GM18867 (cell line): ENCODE measurements around the gene KIAA0753.

Experiments used
- ATAC-seq: cut with Tn5 transposase; IDR thresholded peaks from one replicate; pipeline ENCODE4 v1.9.1; 2021; ENCODE audit warnings: mild to moderate bottlenecking, moderate library complexity; ENCODE audit not compliant: unreplicated experiment

The KIAA0753 gene

DNA sequence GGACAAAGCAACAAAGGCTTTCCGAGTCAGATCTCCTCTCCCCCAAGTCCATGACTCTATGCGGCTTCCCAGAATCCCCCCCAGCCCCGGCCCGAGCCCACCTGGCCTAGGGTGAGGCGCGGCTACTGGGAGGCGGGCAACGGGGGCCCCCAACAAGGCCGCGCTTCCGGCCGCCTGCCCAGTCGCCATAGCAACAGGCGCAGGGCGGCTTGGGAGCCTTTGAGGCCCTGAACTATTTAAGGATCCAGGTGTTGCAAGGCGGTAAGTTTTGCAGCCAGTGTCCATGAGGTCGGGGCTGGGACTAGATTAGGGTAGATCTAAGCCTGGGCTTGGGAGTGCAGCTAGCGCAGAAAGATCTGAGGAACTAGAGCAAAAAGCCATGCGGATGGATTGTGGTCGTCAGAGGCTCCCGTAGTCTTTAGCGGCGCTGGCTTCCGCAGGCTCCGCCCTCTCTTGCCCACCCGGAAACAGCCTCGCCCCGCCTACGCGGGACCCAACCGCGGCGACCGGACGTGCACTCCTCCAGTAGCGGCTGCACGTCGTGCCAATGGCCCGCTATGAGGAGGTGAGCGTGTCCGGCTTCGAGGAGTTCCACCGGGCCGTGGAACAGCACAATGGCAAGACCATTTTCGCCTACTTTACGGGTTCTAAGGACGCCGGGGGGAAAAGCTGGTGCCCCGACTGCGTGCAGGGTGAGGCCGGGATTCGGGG is at the start of gene KIAA0753, which contains the start of gene TXNDC17:
TSS of gene KIAA0753 (minus strand) at position 176 of the 711 bp plus-strand sequence. CDS start 5,608 bp downstream, outside the sequence.
TSS of gene TXNDC17 (plus strand) at position 525 of the 711 bp plus-strand sequence. CDS start at position 548, 23 bp downstream.
- peak; percentile 90 for ATAC-seq

- ATAC-seq, result no peak
These were observed 48.4 kb upstream of the KIAA0753 start for GRCh38 chr17:6688944-6689343.

DNA sequence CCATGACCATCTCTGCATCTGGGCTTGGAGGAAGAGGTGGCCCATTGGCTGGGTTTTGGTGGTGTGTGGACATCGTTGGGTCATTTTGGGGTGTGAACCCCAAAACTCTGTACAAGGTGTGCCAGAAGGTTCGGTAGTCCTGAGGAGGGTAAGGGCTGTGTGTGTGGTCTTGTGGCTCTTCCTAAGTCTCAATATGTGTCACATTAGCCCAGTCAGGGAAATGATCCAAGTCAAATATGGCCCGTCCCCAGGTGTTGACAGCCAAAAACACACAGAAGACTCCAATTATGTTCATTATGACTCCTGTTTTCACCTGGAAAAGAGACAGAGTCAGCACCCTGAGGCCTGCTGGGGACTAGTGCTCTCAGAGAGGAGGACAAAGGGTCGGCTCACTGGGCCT is 45.5 kb upstream of the KIAA0753 start:
- ATAC-seq, result no peak

GRCh38 chr17:6684881-6685767 is 44.6 kb upstream of the KIAA0753 start:
- no peak for ATAC-seq

DNA sequence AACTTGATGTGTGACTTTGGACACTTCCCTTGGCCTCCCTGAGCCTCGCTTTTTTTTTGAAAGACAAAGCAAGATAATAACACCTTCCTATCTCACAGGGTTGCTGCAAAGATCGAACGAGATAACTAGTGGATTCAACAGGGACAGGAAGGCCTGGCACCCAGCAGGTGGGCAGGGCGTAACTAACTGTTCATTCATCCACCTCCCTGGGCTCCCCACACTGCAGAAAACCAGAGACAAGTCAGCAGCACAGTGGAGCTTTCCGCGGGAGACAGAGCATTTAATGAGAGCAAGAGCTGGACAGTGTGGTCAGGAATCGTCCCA is 43.9 kb upstream of the KIAA0753 start:
- ATAC-seq, result no peak

DNA sequence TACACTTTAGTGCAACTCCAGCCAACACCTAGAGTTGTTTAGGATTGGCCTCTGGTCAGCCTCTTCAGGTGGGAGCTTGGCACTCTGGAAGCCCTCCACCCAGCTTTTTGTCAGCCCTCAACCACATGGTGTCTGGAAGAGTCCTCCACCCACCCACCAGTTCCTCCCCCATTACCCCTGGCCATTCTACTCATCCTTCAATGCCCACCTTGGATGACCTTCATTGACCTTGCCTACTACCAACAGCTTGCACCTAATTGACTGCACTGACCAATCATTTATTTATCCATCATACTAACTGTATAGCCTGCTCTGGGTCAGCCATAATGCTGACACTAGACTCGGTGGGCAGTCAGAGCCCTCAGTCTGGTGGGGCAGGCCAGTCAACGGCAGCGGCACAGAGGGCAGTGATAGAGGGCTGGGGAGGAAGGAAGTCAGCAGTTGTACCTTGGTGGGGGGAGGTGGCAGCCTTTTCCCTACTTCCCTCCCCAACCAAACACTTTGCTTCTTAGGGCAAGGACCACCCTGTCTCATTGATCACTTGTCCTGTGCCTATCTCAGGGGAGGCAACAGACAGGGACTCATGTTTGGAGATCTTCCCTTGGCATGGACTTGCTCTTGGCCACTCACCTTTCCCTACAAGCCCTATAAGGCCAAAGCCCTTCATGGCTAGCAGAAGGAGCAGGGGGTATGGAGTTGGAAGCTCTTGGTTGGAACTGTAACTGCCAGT is 43.4 kb upstream of the KIAA0753 start:
- no peak for ATAC-seq

DNA sequence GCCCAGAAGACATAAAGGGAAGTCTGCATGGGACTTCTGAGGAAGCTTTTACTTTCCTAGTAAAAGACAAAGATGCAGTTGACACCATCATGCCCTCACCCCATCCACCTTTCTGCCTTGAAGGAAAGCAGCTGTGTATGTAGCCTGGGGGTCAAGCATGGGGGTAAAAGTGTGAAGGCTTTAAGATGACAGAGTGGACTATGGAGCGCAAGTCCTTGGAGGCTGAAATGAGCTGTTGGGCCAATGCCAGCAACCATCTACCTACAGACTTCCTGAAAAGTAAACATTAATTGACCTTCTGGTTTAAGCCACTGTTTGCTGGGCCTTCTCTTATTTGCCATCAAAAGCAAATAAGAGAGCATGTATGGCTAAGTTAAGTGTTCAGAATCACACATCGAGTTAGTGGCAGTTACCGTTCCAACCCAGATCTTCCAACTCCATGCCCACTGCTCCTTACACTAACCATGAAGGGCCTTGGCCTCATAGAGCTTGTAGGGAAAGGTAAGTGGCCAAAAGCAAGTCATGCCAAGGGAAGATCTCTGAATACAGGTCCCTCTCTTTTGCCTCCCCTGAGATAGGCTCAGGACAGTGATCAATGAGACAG is 42.7 kb upstream of the KIAA0753 start:
- no peak for ATAC-seq

DNA sequence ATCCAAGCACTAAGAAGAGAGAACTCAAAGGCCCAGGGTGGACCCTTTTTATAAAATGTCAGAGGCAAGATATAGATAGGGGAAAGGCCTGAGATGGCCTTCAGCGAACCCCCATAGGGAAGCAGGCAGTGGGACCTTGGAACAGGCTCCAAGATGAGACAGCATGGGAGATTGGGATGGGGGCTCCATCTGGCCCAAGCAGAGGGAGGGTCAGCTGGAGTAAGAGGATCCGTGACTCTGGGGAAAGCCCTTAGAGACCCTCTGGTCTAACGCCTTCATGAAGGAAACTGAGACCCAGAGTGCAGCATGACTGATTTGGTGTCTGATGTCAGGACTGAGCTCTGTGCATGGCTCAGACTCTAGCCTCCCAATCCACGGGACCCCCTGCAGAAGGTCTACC is 41.8 kb upstream of the KIAA0753 start:
- no peak for ATAC-seq

- ATAC-seq, result no peak
These were observed 41.2 kb upstream of the KIAA0753 start for GRCh38 chr17:6681671-6682070.

GRCh38 chr17:6681176-6681575 is 40.7 kb upstream of the KIAA0753 start:
- ATAC-seq, result no peak

DNA sequence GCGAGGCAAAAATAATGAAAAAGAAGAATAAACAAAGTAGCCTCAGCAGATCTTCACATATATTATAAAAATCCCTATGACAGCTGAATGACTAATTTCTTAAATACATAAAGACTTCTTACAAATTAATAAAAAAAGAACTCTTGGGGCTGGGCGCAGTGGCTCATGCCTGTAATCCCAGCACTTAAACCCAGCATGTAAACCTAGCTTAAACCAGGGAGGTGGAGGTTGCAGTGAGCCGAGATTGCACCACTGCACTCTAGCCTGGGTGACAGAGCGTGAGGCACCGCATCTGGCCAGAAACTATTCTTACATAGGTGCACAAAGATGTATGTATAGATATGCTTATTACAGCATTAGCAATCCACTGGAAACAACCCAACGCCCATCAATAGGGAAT is 38.7 kb upstream of the KIAA0753 start:
- no peak for ATAC-seq

- ATAC-seq, result no peak
These were observed 37.4 kb upstream of the KIAA0753 start for GRCh38 chr17:6677946-6678345.

DNA sequence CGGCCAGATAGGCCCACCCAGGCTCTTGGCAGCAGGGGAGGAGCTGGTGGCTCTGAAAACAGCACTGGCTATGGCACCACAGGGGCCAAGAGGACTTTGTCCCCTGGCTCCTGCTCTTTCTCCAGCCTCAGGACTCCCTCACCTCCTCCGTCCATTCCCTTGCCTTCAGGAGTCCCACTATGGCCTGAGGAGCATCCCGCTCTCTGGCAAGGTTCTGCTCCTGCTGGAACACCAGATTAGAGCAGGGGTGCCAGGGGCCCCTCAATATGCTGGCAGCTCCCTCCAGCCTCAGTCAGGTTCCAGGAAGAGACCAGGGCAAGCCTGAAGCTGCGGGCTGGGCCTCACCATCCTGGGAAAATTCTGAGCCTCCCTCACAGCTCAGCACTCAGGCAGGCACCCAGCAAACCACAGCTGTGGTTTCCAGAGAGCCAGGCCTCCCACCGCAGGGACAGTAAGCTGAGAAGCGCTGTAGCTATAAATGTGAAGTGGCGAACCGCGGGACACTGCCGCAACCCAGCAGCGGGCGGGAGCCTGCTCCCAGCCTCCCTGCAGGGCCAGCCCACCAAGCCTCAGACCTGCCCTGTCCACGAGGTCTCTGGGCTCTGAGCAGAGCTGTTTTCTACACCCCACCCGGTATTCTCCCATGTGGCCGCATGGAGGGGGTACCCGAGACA is 36.8 kb upstream of the KIAA0753 start:
- ATAC-seq, result no peak

- ATAC-seq, result no peak
These were observed 36.3 kb upstream of the KIAA0753 start for GRCh38 chr17:6676802-6677157.

DNA sequence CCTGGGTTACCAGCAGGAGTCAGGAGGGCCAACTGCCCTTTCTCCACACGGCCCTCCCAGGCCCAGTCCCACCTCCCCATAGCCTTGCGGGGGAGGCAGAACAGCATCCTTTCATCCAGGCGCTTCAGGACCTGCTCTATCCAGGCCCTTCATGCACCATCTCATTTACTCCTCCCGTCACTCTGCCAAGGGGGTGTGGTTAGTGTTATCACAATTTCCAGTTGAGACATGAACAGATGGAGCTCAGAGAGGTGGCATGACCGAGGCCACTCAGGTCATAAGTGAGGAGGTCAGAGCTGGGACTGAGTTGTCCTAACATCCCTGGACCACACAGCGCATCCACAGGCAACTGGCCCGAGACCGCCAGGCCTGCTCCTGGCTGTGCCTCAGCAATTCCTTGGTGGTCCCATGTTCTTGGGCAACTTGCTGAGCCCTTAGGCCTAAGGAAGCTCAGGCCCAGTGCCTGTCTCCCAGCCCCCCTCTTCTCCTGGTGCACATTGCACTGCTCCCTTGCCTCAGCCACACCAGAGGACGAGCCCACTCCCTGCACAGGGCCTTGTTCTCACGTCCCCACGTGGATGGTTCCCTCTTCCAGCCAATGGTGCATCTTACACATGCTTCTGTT is 34.8 kb upstream of the KIAA0753 start:
- ATAC-seq, result no peak

DNA sequence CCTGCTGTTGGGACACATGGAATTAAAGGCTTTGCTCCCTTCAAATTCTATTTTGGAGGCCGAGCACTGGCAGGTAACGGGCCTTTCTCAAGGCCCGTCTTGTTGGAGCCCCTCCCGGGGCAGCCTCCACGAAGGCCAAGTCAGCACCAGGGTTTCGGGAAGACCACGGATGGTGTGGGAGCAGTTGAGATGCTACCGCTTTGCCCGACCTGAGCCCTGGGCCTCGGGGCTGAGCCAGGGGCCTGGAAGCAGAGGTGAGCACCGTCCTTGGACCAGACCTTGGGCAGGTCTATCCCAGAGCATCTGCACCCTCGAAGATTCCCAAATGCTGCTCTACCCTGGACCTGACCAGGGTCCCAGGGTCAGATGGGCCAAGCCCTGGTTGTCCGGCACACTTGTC is 34.1 kb upstream of the KIAA0753 start:
- no peak for ATAC-seq

DNA sequence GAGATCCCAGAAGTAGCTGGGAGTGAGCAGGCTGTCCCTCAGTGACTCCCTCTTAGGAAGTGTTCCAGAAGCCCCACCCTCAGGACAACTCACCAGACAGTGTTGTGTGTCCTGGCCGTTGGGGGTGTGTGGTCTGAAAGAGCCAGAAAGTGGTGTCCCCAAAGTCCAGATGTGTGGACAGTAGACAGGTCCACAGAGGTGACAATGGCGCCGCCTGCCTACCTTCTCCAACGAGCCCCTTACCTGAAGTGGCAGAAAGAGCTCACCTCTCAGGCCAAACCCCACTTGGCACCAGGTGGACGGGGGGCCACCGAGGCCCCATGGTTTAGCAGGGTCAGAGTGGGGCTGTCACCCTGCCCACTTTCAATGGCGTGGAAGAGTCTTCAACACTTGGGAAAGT is 30.9 kb upstream of the KIAA0753 start:
- ATAC-seq, result no peak

GRCh38 chr17:6670999-6671398 is 30.5 kb upstream of the KIAA0753 start:
- ATAC-seq, result no peak

- ATAC-seq, result no peak
These were observed 30.1 kb upstream of the KIAA0753 start for GRCh38 chr17:6670571-6670970.
